Activated gamma-delta T cell (primary cell): ENCODE results near the gene MIX23.

ENCODE experiments used
- DNase-seq: peaks from one replicate; lab custom pipeline; 2025; lab: John Stamatoyannopoulos, UW
- total RNA-seq, 2 donors: gene quantifications; one replicate each; lab custom pipeline; 2026; lab: John Stamatoyannopoulos, UW

MIX23 gene
- total RNA-seq: 11.6 to 12.4 reads per million in 2 donors

DNA sequence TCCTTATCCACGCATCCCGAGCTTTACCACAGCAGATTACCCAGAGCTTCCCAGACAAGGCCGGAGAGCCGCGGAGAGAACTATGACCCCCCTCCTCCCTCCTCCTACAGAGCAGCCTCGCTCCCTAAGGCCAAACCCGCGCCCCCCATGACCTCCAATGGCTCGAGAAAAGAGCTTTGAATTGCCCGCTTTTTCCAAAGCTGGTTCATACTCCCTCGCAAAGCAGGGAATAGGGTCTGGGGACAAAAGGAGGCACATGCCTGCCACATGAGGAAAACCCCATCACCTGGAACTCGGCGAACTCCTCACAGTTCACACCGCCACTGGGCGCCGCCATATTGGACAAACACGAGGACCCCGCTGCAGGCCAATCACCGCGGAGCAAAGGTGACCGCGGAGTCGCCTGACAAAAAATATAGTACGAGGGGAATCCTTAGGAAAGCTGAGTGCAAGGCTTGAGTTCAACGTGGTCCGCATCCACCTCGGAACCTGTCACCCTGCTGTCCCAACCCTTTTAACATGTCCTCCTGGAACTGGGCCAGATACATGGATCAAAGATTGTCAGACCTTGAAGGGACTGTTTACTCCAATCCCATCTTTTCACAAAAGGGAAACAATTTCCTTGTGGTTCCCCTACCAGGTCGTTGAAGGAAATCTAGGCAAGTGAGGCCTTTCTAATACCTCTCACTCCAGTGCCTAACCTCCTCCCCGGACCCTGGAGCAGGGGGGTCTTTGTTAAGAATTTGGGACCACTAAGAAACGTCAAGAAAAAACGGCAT is at the start of gene MIX23:
Gene MIX23, minus strand, starts transcription at position 344 of the 779 bp plus-strand sequence. Its CDS starts 7 bp downstream, at position 337.
- DNase-seq: peak; percentile 58

DNA sequence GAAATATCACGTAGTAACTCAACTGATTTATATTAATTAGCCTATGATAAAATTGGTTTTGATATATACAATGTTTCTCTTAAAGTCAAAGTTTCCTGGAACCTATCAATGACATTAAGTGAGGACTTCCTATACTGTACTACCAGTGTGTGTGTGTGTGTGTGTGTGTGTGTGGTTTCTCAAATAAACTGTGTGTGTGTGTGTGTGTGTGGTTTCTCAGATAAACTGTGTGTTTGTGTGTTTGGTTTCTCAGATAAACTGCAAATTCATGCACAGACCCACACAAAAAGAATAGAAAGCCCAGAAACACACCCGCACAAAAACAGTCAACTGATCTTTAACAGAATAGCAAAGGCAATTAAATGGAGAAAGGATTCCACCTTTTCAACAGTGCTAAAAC is 47.3 kb upstream of the MIX23 start:
- no peak for DNase-seq

DNA sequence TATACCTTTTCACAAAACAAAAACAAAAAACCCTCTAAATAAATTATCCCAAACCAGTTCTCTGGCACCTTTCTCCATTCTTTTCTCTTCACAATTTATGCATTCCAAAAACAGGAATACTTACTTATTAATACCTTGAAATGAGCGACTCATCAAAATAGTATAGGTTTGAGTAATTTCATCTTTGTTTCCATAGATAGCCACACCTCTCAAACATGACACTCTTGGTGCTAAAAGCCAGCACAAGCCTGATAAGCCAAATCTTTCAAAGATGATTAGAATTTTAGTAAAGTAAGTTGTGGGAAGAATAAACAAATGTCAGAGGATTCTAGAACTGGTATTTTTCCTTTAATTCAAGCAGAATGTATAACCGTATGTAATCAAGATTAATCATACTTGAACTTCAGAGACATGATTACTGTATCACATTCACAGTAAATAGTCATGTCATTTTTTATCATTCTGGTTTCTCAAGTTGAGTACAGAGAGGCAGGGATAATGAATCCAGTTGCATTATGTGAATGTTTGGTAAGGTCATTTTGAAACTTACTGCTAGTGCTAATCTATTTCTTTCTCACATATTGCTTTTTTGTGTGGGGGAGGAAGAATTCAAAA is 44.9 kb upstream of the MIX23 start:
- DNase-seq: no peak

DNA sequence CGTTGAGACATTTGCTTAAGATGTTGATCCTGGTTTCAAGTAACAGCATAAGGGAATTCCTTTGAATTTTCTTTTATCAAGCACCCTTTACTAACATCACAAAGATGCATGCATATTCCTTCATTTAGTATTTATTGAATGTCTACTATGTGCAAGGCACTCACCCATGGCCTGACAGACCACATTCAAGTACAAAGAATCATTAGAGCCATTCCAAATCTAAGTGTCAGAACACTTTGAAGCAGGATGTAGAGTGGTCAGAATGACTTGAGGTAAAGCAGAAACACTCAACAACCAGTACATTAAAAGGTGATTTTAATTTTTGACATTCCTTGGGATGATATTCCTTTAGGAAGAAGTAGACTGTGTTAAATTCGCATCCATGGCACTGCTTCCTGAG is 38.8 kb upstream of the MIX23 start:
- no peak for DNase-seq

DNA sequence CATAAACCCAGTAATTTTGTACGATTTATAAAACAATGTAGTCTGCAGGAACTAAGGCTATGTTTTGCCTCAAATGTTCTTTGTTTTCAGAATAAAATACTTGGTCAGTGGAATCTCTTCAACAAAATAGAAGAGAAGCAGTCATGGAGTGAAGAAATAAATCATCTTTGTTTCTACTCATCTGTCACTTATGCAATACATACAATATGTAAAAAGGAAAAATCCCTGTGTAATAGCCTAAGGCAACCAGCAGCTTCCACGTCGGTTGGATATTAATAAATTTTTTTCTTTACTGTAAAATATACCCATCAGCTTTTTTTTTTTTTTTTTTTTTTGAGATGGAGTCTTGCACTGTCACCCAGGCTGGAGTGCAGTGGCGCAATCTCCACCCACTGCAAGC is 38.1 kb upstream of the MIX23 start:
- DNase-seq: no peak

DNA sequence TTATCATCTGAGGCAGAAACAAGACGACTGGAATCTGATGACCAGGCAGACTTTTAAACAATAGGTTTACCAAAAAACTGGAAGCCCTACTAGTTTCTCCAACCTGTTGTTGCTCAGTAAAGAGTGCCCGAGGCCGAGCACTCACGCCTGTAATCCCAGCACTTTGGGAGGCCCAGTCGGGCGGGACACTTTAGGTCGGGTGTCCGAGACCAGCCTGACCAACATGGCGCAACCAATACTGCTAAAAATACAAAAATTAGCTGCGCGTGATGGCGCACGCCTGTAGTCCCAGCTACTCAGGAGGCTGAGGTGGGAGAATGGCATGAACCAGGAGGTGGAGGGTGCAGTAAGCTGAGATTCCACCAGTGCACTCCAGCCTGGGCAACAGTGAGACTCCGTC is 33.9 kb upstream of the MIX23 start:
- no peak for DNase-seq

DNA sequence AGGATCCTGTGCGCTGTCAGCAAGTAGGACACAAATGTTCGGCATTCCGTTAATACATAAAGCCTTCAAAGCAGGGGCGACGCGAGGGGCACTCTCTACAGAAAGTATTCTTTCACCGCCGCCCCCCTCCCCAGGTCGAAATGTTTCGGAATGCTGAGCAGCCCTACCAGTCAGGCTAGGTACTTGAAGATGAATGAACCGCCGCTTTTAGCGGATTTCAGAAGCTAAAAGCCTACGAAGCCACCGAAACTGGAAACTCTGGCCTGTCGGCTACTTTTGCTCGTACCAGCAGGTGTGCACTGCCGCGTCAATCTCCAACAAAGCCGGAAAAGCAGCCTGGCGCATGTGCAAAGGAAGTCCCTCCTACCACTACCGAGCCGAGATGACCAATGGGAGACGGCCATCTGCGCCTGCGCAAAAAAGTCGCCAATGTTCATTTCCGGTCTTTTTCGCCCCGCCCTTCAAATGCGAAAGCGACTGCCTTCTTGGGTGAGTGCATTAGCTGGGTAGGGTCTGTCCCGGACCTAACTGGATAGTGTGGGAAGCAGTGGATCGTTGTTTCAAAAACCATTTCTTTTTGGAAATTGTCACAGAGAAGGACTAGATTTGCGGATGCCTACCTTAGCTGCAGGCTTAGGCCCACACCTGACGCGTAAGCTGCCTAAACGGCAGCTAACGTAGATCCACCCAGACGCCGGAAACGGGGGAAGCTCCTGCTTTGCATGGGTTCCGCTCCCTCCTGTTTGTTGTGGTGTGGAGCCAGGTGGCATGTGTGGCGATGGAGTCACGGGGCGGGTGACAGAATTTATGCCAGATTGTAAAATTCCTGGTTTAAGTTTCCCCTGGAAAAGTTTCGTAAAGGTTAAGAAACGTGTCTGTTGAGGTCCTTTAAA is 33.0 kb upstream of the MIX23 start, which contains the start of gene WDR5B:
Gene WDR5B, minus strand, starts transcription at position 301 of the 893 bp plus-strand sequence. CDS start 534 bp downstream, outside the sequence.
- DNase-seq: no peak

DNA sequence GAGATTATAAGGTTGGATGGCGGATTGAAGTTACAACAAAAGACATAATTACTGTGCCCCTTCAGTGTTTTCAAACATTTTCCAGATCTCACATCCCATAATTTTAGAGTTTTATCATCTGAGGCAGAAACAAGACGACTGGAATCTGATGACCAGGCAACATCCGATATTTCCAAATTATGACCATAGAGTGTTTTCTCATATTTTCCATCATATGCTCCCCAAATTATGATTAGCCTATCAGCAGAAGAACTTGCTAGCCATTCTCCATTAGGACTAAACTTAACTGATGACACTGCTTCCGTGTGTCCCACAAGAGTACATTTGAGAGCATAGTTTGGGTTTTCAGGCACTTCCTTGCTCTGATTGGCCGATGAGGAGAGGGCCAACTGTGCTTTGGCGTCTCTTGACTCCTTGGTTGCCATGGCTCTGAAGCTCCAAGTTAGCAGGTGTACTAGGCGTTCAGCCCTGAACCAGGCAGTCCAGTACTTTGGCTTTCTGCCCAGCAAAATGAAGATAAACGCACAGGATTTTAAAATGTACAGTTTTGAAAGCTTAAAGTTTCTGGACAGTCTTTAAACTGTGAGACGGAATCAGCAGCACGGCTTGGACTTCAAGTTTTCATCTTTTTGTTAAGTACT is 32.2 kb upstream of the MIX23 start:
- DNase-seq: no peak

DNA sequence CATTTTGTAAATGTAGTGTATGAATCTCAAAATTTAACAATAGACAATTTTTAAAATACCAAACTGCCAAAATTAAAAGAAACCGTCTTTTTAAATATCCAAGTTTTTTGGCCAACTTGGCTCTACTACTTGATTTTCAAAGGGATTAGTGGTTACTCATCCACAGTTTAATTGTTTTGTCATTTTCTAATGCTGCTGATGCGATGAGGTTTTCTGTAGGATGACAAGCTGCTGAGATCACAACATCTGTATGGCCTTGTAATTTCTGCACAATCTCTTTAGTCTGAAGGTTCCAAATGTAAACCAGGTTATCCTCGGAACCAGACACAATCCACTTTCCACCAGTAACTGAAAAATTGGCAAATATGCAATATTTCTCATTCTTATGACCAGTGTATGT is 31.4 kb upstream of the MIX23 start:
- no peak for DNase-seq

DNA sequence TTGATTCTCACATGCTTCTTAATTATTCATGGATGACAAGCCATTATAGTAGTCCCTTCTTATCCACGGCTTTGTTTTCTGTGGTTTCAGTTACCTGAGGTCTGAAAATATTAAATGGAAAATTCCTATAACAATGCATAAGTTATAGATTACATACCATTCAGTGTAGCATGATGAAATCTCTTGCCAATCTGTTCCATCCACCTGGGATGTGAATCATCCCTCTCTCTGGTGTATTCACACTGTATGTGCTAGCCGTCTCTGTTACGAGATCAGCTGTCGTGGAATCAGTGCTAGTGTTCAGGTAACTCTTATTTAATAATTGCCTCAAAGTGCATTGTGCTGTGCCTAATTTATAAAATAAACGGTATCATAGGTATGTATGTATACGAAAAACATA is 27.6 kb upstream of the MIX23 start:
- DNase-seq: no peak

DNA sequence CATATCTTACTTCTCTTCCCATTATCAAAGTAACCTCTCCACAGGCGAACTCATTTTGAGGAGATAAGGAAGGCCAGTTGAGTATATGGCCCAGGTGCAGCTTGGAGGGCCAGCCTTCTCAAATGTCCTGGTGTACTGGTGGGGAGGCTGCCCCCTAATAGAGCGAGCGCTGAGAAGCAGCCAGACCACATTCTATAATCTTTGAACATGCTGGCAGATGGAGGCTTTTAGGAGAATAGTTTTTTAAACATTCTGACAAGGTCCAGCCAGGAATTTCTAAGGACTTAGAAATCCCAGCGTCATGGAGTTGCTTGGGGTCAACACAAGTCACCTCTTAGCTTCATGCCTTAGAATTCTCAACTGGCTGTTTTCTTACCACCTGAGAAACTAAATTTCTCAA is 27.1 kb upstream of the MIX23 start:
- DNase-seq: no peak

DNA sequence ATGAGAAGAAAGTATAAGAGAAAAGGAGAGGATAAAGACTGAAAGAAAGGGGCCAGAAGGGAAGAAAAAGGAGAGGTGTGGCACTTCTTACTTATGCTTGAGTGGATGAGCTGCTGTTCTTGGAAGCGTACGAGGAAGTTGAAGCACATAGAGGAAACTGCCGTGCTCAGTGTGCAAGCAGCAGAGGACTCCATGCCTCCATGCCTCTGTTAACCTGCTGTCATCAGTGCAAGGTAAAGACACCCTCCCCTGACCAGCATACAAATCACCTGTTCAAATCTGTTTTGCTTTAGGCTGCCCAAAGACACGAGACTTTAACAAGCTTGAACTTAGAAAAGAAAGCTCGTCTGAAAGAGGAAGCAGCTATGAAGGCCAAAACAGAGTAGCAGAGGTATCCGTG is 26.4 kb upstream of the MIX23 start:
- no peak for DNase-seq

DNA sequence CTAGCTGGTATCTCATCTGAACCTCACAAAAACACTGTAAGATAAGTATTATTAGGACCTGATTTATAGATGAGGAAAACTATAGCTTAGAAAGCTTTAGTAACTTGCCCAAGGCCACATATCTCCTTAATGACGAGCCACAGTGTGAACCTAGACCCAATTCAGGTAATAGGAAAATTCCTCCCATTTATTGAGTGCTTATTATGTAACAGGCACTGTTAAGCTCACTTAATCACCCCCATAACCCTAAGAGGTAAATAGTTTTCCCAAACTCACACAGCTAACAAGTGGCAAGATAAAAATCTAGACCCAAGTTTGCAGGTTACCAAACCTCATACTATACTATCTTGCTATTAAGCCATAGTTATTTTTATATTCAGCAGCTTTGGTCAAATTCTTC is 24.9 kb upstream of the MIX23 start:
- DNase-seq: no peak

DNA sequence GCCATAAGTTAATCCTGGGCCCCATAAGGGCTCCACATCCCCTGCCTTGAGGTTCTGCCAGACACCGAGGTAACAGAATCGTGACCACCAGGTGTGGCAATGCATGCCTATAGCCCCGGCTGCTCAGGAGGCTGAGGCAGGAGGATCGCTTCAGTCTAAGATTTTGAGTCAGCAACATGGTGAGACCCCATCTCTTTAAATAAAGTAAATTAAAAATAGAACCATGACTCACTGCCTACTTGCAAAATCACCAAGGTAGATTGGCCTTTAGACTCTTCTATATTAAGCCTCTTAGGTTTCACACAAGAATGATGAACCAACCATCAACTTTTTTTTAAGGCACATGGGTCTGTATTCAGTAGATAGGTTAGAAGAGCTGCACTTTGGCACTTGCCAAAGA is 23.2 kb upstream of the MIX23 start:
- no peak for DNase-seq

DNA sequence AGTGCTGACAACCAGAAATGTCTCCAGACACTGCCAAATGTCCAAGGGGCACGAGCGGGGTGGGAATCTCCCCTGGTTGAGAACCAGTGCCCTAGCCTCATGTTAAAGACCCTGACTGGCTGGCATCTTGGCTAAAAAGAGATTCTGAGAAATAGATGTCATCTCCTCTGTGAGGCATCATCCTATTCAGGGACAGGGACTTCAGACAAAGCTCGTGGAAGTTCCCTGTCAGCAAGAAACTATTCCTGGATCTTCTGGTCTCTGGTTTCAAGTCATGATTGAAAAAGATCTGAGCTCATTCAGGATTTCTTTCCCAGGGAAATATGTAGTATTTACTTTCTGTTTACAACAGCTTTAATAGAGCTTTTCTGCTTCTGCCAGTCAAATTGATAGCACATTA is 22.0 kb upstream of the MIX23 start:
- no peak for DNase-seq

DNA sequence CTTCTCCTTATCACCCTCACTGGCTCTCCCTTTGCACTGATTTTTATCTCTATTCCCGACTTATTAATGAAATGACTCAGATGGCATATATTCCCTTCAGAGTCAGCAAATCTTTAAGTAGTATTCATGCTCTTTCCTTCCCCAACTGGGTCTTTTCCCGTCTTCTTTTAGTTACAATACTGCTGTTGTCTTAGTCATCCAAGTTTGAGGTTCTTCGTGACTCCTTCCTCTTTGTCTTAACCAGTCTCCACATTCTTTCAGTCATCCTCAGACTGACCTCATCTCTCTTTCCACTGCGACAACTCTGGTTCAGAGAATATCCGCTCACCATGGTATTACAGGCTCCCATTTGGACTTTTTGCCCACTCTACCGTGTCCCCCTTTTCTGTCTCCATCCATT is 20.5 kb upstream of the MIX23 start:
- DNase-seq: no peak

DNA sequence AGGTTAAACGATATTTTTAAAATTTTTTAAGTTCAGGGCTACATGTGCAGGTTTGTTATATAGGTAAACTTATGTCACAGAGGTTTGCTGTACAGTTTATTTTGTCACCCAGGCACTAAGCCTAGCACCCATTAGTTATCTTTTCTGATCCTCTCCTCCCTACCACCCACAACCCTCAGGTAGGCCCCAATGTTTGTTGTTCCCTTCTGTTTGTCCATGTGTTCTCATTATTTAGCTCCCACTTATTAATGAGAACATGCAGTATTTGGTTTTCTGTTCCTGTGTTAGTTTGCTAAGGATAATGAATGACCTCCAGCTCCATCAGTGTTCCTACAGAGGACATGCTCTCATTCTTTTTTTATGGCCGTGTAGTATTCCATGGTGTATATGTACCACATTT is 15.9 kb upstream of the MIX23 start:
- no peak for DNase-seq

DNA sequence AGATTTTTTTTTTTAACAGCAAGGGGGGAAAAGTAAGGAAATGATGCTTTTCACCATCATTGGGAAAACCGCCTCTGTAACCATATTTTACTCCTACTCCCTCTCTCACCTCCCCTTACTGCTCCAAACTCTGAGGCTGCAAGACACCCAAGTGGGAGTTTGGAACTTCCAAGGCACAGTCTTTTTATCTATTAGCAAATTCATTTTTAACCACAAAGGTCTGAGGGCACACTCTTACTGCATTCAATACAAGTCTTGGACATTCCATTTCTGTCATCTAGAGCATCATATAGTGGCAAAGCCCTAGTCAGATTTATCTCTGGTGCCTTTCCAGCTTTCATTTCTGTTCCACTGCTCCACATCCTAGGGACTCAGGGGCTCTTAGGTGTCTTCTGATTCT is 14.2 kb upstream of the MIX23 start:
- DNase-seq: no peak

DNA sequence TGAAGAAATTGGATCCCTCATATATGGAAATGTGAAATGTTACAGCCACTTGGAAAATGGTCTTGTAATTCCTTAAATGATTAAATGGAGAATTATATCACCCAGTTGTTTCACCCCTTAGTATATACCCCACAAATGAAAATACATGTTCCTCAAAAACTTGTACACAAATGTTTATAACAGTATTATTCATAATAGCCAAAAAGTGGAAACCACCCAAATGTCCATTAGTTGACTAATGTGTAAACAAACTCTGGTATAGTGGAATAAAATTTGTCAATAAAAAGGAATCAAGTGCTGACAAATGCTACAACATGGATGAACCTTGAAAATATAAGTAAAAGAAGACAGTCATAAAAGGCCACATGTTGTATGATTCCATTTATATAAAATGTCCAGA is 13.5 kb upstream of the MIX23 start:
- no peak for DNase-seq

DNA sequence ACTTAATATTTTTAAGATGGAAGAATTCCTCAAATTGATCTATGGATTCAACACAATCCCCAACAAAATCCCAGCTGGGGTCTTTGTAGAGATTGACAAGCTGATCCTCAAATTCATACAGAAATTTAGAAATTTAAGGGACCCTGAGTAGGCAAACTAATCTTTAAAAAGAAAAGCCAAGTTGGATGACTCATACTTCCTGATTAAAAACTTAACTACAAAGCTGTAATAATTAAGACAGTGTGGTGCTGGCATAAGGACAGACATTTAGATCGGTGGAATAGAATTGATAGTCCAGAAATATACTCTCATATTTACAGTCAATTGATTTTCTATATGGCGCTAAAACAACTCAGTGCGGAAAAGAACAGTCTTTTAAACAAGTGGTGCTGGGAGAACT is 12.6 kb upstream of the MIX23 start:
- no peak for DNase-seq

DNA sequence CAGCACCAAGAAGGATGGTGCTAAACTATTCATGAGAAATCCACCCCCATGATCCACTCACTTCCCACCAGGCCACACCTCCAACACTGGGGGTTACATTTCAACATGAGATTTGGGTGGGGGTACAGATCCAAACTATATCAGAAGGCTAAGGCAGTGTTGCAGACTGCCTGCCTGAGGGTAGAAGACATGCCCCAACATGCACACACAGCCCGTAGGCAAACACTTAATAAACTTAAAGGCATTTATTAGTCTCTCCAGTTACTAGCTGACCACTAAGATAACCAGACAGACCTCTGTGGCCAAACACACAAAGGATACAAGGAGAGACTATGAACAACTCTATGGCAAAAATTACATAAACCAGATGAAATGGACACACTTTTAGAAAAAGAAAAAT is 11.1 kb upstream of the MIX23 start:
- no peak for DNase-seq
